Endothelial cell (in vitro differentiated cells): ENCODE data around the gene ERLEC1. TPM values are rescaled to one million over a fixed set of nuclear protein-coding genes. Genes with fewer than 3 reads are reported as not detected.

Source experiments
- DNase-seq: peaks from one replicate; pipeline ENCODE4 v3.0.0; 2021; ENCODE audit warnings: low spot score
- H3K27ac Mint-ChIP-seq: one replicate; pipeline ENCODE4 v1.8.0; 2021; ENCODE audit warnings: mixed read lengths, inconsistent platforms; ENCODE audit not compliant: unreplicated experiment
- H3K27me3 Mint-ChIP-seq: one replicate; pipeline ENCODE4 v1.8.0; 2021; ENCODE audit warnings: mild to moderate bottlenecking, moderate library complexity, mixed read lengths, inconsistent platforms; ENCODE audit not compliant: unreplicated experiment
- H3K36me3 Mint-ChIP-seq: one replicate; pipeline ENCODE4 v1.8.0; 2021; ENCODE audit warnings: mild to moderate bottlenecking, low read depth, mixed read lengths, inconsistent platforms; ENCODE audit not compliant: unreplicated experiment
- H3K4me1 Mint-ChIP-seq: one replicate; pipeline ENCODE4 v1.8.0; 2021; ENCODE audit warnings: mild to moderate bottlenecking, mixed read lengths, inconsistent platforms; ENCODE audit not compliant: unreplicated experiment
- H3K4me3 Mint-ChIP-seq: one replicate; pipeline ENCODE4 v1.8.0; 2021; ENCODE audit warnings: mild to moderate bottlenecking, mixed read lengths, inconsistent platforms; ENCODE audit not compliant: unreplicated experiment
- H3K9me3 Mint-ChIP-seq: one replicate; pipeline ENCODE4 v1.8.0; 2021; ENCODE audit warnings: mixed read lengths, inconsistent platforms; ENCODE audit not compliant: unreplicated experiment
- CTCF ChIP-seq: fragments of 200-600 bp; sonication (generic); IDR thresholded peaks from one replicate; pipeline ENCODE4 v1.5.0; 2021; ENCODE audit warnings: antibody characterized with exemption; ENCODE audit not compliant: unreplicated experiment
- total RNA-seq: library from RNA; stranded (reverse); fragmentation: NEBNext Ultra II Directional; extraction: Animal tissue kit (Norgen Biotek cat#: 25700); gene quantifications from one replicate; pipeline ENCODE4 v1.2.1, GENCODE V29; 2021; ENCODE audit not compliant: unreplicated experiment

The ERLEC1 gene
- total RNA-seq, 1 donor from 2014 or later, result 31.0 TPM

- Mint-ChIP-seq H3K27ac (no peak overlapping the region), H3K4me3 (no peak overlapping the region), H3K9me3 (no peaks in the 10 kb centered on the region), H3K27me3 (peaks cover 2% of the 10 kb centered on the region), H3K4me1 (peaks cover 7% of the 10 kb centered on the region), H3K36me3 (no peaks in the 10 kb centered on the region)
- TF ChIP-seq CTCF, result no peak
- DNase-seq, result no peak
Measured at GRCh38 chr2:53780056-53780455, 6.8 kb upstream of the ERLEC1 start.

- peaks cover 18% of the 10 kb centered on the region for H3K4me1 Mint-ChIP-seq
- no peak for DNase-seq
- H3K36me3 Mint-ChIP-seq, result peaks cover 10% of the 10 kb centered on the region
- H3K27ac Mint-ChIP-seq, result no peak overlapping the region
- peaks cover 9% of the 10 kb centered on the region for H3K27me3 Mint-ChIP-seq
- no peak for TF ChIP-seq CTCF
- H3K9me3 Mint-ChIP-seq, result no peaks in the 10 kb centered on the region
- H3K4me3 Mint-ChIP-seq, result no peak overlapping the region
Measured at GRCh38 chr2:53782676-53783075, 4.2 kb upstream of the ERLEC1 start.

- Mint-ChIP-seq H3K27ac (no peak overlapping the region), H3K4me3 (no peak overlapping the region), H3K27me3 (peaks cover 13% of the 10 kb centered on the region), H3K4me1 (peaks cover 25% of the 10 kb centered on the region), H3K9me3 (no peaks in the 10 kb centered on the region), H3K36me3 (peaks cover 12% of the 10 kb centered on the region)
- no peak for DNase-seq
- no peak for TF ChIP-seq CTCF
Measured at GRCh38 chr2:53784436-53784835, 2.4 kb upstream of the ERLEC1 start.

GRCh38 chr2:53785366-53785765 lies 1.5 kb upstream of the ERLEC1 start:
- H3K9me3 Mint-ChIP-seq, result no peaks in the 10 kb centered on the region
- H3K27me3 Mint-ChIP-seq, result peaks cover 13% of the 10 kb centered on the region
- H3K27ac Mint-ChIP-seq, result peak overlapping the region; percentile 96
- peaks cover 25% of the 10 kb centered on the region for H3K4me1 Mint-ChIP-seq
- peaks cover 12% of the 10 kb centered on the region for H3K36me3 Mint-ChIP-seq
- H3K4me3 Mint-ChIP-seq, result peak overlapping the region; percentile 99
- TF ChIP-seq CTCF, result no peak
- DNase-seq, result no peak

- TF ChIP-seq CTCF, result no peak
- no peak for DNase-seq
- H3K27me3 Mint-ChIP-seq, result peaks cover 13% of the 10 kb centered on the region
- H3K27ac Mint-ChIP-seq, result peak overlapping the region; percentile 96
- peaks cover 12% of the 10 kb centered on the region for H3K36me3 Mint-ChIP-seq
- peak overlapping the region; percentile 99 for H3K4me3 Mint-ChIP-seq
- H3K4me1 Mint-ChIP-seq, result peaks cover 25% of the 10 kb centered on the region
- H3K9me3 Mint-ChIP-seq, result no peaks in the 10 kb centered on the region
Measured at GRCh38 chr2:53786352-53786704, 516 bp upstream of the ERLEC1 start.
